Ammon's horn (tissue), 1 donor: ENCODE measurements around the gene PRAMEF18.
"Not testable (repeated sequence)": the region's sequence is repeated elsewhere in the genome, so short reads cannot be mapped to it uniquely, and the experiment has no call there.

Source experiments
- DNase-seq: peaks from one replicate; pipeline ENCODE4 v3.0.0-alpha.2; 2016; ENCODE audit warnings: low spot score

The PRAMEF18 gene

DNA sequence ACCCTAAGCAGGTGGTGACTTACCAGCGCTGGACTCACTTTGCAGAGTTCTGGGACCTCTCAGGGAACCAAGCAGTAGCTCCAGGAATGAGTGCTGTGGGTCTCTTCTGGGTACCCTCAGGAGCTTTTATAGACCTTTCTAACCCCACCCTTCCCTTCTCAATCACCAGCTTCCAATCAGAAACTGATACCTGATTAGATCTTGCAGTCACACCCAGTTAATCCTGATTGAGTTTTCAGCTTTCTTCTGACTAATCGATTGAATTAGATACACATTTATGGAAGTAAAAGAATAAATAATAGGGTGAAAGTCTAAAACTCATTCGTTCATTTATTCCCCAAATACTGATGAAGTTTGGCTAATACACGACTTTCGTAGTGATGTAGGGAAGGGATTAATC is 24.6 kb downstream of the PRAMEF18 start, which contains the start of gene PRAMEF13:
PRAMEF13 (minus strand) TSS at position 101 of the 400 bp plus-strand sequence. CDS start 1,820 bp downstream, outside the sequence.
- not testable (repeated sequence) for DNase-seq
